M059J (cell line): ENCODE results near the gene NLK. TPM values are rescaled to one million over a fixed set of nuclear protein-coding genes. Genes with fewer than 3 reads are reported as not detected.
"Not testable (repeated sequence)": the region's sequence is repeated elsewhere in the genome, so short reads cannot be mapped to it uniquely, and the experiment has no call there.

ENCODE experiments used
- DNase-seq: peaks from one replicate; pipeline ENCODE4 v3.0.0-alpha.2; 2012; ENCODE audit warnings: low read depth
- total RNA-seq: library from RNA; depleted of rRNA; stranded (reverse); fragments of >200 nt; shearing (Covaris generic); gene quantifications from 2 replicates; pipeline ENCODE4 v1.2.3, GENCODE V29; 2014; rRNA removed

Gene NLK
- total RNA-seq, 1 experiment from 2014 or later = 19.5 TPM

- not testable (repeated sequence) for DNase-seq
Observed at GRCh38 chr17:28231624-28232023, 189.1 kb downstream of the NLK start.

DNA sequence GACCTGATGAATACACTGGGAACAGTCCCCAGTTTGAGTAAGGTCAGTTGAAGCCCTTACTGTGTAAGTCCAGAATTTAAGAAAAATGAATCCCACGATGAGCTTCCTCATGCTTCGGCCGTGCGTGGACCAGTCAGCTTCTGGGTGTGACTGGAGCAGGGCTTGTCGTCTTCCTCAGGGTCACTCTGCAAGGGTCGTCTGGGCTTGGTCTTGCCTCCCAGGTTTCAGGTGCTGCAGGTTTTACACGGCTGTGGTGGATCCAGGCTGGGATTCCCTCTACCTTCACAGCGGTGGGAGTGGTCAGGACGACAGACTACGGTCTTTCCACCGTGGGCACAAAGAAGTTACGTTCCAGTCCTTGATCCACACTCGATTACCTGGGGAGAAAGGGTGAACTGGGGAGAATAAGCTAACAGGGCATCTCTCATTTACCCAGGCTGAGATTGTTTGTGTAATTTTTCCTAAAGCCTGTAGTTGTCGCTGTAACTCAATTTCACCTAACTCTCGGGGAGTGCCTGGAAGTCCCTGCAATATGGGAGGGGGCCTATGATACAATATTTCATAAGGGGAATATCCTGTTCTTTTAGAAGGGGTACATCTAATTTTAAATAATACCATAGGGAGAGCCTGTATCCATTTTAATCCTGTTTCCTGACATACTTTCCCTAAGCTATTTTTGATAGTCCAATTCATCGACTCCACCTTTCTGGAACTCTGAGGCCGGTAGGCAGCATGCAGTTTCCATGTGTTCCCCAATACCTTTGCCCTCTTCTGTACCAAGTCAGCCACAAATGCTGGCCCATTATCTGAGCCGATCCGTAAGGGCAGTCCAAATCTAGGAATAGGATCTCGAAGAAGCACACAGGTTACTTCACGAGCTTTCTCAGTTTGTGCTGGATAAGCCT, 190.7 kb downstream of the NLK start:
- not testable (repeated sequence) for DNase-seq

DNA sequence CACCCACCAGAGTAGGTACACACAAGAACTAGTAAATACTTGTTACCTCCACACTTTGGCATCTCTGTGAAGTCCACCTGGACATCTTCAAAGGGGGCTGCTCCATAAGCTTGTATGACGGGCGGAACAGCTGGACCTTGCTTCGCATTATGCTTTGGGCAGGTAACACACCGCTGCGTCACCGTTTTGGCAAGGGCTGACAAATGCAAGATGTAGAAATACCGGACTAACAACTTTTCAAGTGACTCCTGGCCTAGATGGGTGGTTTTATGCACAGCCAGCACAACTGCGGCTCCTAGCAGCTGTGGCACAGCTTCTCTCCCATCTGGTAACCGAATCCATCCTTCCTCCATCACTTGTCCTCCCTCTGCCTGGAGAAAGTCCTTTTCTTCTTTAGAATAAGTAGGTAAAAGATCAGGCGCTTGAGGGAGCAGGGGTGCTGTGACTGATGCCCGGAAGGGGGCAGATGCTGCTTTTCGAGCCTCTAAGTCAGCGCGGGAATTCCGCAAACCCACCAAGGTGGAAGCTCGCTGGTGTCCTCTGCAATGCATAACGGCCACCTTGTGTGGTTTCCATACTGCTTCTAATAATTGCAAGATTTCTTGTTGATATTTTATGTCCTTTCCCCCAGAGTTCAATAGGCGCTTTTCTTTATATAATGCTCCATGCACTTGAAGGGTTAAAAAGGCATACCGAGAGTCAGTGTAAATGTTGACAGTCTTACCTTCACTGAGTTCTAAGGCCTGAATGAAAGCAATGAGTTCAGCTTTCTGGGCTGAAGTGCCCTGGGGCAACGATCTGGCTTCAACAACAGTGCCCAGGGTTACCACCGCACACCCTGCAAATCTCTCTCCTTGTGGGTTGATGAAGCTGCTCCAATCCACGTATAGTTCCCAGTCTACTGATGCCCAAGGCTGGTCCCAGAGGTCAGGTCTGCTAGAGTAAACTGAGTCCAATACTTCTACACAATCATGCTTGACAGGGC, 191.7 kb downstream of the NLK start:
- DNase-seq = not testable (repeated sequence)

DNA sequence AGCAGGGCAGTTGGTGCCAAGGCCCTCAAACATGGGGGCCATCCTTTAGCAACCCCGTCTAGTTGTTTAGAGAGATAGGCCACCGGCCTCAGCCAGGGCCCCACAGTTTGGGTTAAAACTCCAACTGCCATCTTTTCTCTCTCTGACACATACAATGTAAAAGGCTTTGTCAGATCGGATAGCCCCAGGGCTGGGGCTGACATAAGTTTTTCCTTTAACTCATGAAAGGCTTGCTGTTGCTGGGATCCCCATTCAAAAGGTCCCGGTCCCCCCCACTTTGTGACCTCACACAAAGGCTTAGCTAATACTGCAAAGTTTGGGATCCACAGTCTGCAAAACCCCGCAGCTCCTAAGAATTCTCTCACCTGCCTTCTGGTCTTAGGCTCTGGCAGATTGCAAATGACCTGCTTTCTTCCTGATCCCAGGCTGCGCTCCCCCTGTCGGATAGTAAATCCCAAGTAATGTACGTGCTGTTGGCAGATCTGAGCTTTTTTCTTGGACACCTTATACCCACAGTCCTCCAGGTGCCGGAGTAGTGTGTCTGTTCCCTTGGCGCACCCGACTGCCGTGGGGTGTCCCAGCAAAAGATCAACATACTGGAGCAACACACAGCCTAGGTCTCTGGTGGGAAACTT, 192.7 kb downstream of the NLK start:
- not testable (repeated sequence) for DNase-seq

DNA sequence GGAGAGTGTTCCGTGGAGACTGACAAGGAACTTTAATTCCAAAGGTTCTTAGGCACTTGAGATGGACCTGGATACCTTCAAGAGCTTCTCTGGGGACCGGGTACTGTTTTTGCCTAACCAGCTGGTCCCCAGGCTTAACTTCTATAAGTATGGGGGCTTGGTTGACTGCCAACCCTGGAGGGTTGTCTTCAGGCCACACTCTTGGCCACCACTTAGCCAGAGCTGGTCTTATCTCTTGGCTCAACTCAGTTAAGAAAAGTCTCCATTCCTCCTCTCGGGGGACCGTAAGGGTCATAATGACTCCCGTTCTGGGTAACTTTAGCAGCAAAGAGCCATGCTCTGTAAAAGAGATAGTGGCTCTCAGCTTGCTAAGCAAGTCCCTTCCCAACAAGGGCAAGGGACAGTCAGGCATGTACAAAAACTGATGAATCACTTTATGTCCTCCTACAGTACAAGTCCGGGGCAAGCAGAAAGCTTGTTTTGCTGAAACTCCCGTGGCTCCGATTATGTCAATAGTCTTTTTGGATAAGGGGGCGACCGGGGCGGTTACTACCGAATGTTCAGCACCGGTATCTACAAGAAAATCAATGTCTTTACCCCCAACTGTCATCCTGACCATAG, 193.7 kb downstream of the NLK start:
- DNase-seq = not testable (repeated sequence)

DNA sequence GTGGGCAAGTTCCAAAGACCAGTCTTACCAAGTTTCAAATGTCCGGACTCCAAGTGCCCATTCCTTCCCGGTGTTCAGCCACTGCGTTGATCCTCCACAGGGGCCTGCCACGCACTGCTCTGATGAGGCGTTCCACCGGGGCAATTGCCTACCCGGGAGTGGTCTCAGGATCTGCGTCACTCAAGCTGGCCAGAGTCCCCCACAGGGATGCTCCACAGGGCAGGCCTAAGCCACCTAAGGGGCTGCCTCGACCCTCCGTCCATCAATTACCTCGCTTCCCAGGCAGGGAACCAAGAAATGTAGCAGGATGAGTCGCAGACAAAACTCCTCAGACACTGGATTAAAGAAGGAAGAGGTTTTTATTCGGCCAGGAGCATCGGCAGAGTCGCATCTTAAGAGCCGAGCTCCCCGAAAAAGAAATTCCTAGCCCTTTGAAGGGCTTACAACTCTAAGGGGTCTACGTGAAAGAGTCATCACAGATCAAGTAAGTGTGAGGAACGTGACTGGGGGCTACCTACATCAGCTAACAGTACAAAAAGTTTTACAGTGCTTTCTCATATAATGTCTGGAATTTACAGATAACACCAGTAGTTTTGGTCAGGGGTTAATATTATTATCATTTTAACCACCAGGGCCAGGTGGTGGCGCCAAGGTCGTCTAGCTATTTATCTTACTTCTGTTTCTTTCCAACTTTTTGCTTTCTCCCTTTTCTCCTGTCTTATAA, 196.2 kb downstream of the NLK start:
- DNase-seq = not testable (repeated sequence)

DNA sequence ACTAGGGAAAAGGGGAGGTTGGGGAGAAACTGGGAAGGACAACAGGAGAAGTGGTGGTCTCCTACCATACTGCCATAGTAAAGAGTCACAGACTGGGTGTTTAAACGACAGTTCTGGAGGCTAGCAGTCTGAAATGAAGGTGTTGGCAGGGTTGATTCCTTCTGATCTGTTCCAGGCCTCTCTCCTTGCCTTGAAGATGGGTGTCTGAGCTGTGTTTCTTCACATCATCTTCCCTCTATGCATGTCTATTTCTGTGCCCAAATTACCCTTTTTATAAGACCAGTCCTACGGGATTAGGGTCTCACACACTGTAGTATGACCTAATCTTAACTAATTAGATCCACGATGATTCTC, 196.8 kb downstream of the NLK start:
- DNase-seq = no peak

DNA sequence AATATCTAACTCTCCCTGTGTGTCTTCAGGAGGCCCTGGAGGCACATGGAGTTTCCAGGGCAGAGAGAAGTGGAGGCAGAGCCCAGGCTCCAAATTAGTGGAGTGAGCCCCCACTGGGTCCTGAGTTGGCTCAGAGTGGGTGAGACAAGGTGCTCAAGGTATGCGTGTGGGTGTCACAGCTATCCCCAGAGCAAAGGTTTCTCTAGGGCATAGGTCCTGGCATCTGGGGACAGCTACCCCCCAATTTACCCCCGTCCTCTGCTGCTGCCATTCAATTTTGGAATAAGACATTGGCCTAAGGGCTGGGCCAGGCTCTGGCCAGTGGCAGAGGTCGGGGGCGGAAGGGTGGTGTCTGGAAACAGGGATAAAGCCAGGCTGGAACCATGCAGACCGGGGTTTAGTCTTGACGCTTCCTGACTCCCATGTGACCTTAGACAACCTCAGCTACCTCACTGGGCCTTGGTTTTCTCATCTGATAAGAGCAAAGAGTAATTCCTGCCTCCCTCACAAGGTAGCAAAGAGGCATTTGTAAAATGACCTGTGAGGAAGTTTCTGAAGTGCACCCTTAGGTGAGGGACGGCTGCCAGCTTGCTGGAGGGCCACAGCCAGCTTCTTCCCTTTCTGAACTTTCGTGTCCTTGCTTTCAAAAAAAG, 198.3 kb downstream of the NLK start:
- no peak for DNase-seq

DNA sequence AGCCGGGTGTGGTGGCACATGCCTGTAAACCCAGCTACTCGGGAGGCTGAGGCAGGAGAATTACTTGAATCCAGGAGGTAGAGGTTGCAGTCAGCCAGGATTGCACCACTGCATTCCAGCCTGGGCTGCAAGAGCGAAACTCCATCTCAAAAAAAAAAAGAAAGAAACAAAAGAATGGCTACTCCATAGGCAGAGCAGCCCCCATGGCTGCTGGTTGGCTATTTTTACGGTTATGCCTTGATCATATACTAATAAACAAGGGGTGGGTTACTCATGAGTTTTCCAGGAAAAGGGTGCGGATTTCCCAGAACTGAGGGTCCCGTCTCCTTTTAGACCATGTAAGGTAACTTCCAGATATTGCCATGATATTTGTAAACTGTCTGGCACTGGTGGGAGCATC, 200.3 kb downstream of the NLK start:
- DNase-seq = no peak

DNA sequence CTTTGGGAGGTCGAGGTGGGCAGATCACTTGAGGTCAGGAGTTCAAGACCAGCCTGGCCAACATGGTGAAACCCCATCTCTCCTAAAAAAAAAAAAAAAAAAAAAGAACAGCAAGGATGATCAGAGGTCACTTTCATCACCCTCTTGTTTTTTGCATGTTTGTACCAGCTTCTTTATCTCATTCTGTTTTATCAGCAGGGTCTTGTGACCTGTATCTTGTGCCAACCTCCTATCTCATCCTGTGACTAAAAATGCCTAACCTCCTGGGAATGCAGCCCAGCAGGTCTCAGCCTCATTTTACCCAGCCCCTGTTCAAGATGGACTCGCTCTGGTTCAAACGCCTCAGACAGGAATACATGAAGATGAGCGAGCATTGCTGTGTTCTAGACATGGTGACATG, 200.8 kb downstream of the NLK start:
- not testable (repeated sequence) for DNase-seq

- no peak for DNase-seq
Observed at GRCh38 chr17:28244446-28244845, 202.0 kb downstream of the NLK start.

Other genes with a start within 250 kb of the NLK start
- not detected in 2 replicates for gene NOS2, start 242.1 kb upstream of the NLK start, total RNA-seq
- gene LYRM9, start 149.3 kb upstream of the NLK start, total RNA-seq = 2.0 and 7.2 TPM in 2 replicates